HEK293T (cell line): ENCODE measurements around the gene PRR15L.

ENCODE experiments used
- ARNT ChIP-seq: fragments of 450-650 bp; IDR thresholded peaks from 2 replicates; pipeline ENCODE4 v1.6.1; 2017; ENCODE audit warnings: mild to moderate bottlenecking
- BHLHE40 ChIP-seq: fragments of 450-650 bp; IDR thresholded peaks from 2 replicates; pipeline ENCODE4 v1.6.1; 2016; ENCODE audit warnings: mild to moderate bottlenecking, moderate library complexity, borderline replicate concordance
- CTBP1 ChIP-seq: fragments of 450-650 bp; IDR thresholded peaks from 2 replicates; pipeline ENCODE4 v1.6.1; 2016; ENCODE audit warnings: borderline replicate concordance
- FOXK2 ChIP-seq: fragments of 450-650 bp; IDR thresholded peaks from 2 replicates; pipeline ENCODE4 v1.6.1; 2016; ENCODE audit warnings: mild to moderate bottlenecking
- FOXM1 ChIP-seq: fragments of 450-650 bp; IDR thresholded peaks from 2 replicates; pipeline ENCODE4 v1.6.1; 2017; ENCODE audit warnings: mild to moderate bottlenecking, borderline replicate concordance
- HDGF ChIP-seq: fragments of 450-650 bp; IDR thresholded peaks from 2 replicates; pipeline ENCODE4 v1.6.1; 2017; ENCODE audit warnings: antibody characterized with exemption, borderline replicate concordance
- L3MBTL2 ChIP-seq: fragments of 450-650 bp; conservative IDR thresholded peaks from 2 replicates; pipeline ENCODE4 v1.6.1; 2016; ENCODE audit warnings: mild to moderate bottlenecking
- NFRKB ChIP-seq: fragments of 450-650 bp; IDR thresholded peaks from 2 replicates; pipeline ENCODE4 v1.6.1; 2016; ENCODE audit warnings: mild to moderate bottlenecking, moderate library complexity
- SP1 ChIP-seq: fragments of 450-650 bp; IDR thresholded peaks from 2 replicates; pipeline ENCODE4 v1.6.1; 2017
- SUZ12 ChIP-seq: fragments of 450-650 bp; IDR thresholded peaks from 2 replicates; pipeline ENCODE4 v1.6.1; 2016; ENCODE audit warnings: mild to moderate bottlenecking
- TARDBP ChIP-seq: fragments of 450-650 bp; IDR thresholded peaks from 2 replicates; pipeline ENCODE4 v1.6.1; 2016
- TF ChIP-seq, protein P1 (sequence below): fragments of 450-650 bp; IDR thresholded peaks from 2 replicates; pipeline ENCODE4 v1.6.1; 2016

DNA sequence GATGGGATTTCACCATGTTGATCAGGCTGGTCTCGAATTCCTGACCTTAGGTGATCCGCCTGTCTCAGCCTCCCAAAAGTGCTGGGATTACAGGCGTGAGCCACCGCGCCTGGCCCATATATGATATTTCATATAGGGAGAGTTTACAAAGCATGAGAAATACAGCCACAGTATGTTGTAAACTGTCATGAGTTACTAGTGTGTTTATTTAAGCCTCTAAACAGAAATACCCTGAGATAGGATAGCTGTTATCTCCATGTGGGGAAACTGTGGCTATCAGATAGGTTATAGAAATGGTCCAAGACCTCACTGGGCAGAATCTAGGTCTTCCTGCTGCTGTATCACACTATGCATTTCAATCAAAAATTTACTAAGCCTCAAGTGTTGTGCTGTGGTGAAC, 11.2 kb upstream of the PRR15L start:
- no peak for TF ChIP-seq SUZ12
- no peak for TF ChIP-seq TARDBP
- TF ChIP-seq L3MBTL2 = no peak
- no peak for TF ChIP-seq FOXK2
- no peak for TF ChIP-seq SP1
- TF ChIP-seq, protein P1, sequence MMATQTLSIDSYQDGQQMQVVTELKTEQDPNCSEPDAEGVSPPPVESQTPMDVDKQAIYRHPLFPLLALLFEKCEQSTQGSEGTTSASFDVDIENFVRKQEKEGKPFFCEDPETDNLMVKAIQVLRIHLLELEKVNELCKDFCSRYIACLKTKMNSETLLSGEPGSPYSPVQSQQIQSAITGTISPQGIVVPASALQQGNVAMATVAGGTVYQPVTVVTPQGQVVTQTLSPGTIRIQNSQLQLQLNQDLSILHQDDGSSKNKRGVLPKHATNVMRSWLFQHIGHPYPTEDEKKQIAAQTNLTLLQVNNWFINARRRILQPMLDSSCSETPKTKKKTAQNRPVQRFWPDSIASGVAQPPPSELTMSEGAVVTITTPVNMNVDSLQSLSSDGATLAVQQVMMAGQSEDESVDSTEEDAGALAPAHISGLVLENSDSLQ = no peak
- no peak for TF ChIP-seq FOXM1
- no peak for TF ChIP-seq BHLHE40
- no peak for TF ChIP-seq CTBP1
- TF ChIP-seq NFRKB = no peak
- no peak for TF ChIP-seq HDGF
- no peak for TF ChIP-seq ARNT
